PFSK-1 (cell line): ENCODE results near the gene ZNF433.

Experiments used
- FOXP2 ChIP-seq: optimal IDR thresholded peaks from 2 replicates; pipeline ENCODE3; 2011; ENCODE audit warnings: borderline replicate concordance, control low read depth, inconsistent platforms; ENCODE audit not compliant: insufficient read depth; ENCODE audit errors: extremely low read length, extremely low read depth
- POLR2AphosphoS5 ChIP-seq: IDR thresholded peaks from 2 replicates; pipeline ENCODE4 v1.6.1; 2012; ENCODE audit warnings: low read depth, mild to moderate bottlenecking, control low read depth, low read length, moderate library complexity
- SIN3A ChIP-seq: IDR thresholded peaks from 2 replicates; pipeline ENCODE4 v1.6.1; 2012; ENCODE audit warnings: mild to moderate bottlenecking, low read length, moderate library complexity, borderline replicate concordance; ENCODE audit not compliant: insufficient read depth
- TAF1 ChIP-seq: IDR thresholded peaks from 2 replicates; pipeline ENCODE4 v1.6.1; 2012; ENCODE audit warnings: low read length, control low read depth, borderline replicate concordance; ENCODE audit not compliant: insufficient read depth
- TF ChIP-seq, protein P1 (sequence below), 2 experiments: IDR thresholded peaks; 2 replicates each; pipeline versions ENCODE4 v1.6.1 to v1.8.0; 2011 to 2012; ENCODE audit warnings: low read depth in 2 of 2, low read length in 2 of 2, control low read depth in 1 of 2, inconsistent platforms in 1 of 2, mild to moderate bottlenecking in 1 of 2, moderate library complexity in 1 of 2; ENCODE audit not compliant: insufficient read depth in 1 of 2

The ZNF433 gene

DNA sequence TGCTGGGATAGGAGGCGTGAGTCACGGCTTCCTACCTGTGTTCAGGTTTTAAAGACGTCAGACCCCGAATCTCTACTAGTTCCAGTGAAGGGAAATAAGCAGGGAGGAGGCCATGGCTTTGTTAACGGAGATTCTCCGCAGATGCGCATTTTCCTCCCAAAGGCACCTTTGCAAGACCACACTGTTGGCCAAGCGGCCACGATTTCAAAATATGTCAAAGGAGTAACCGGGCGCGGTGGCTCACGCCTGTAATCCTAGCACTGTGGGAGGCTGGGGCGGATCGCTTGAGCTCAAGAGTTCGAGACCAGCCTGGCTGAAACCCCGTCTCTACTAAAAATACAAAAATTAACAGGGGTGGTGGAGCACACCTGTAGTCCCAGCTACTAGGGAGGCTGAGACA is 48.7 kb downstream of the ZNF433 start:
- TF ChIP-seq POLR2AphosphoS5 (no peak), TAF1 (no peak), FOXP2 (no peak), SIN3A (no peak)
- TF ChIP-seq, protein P1, sequence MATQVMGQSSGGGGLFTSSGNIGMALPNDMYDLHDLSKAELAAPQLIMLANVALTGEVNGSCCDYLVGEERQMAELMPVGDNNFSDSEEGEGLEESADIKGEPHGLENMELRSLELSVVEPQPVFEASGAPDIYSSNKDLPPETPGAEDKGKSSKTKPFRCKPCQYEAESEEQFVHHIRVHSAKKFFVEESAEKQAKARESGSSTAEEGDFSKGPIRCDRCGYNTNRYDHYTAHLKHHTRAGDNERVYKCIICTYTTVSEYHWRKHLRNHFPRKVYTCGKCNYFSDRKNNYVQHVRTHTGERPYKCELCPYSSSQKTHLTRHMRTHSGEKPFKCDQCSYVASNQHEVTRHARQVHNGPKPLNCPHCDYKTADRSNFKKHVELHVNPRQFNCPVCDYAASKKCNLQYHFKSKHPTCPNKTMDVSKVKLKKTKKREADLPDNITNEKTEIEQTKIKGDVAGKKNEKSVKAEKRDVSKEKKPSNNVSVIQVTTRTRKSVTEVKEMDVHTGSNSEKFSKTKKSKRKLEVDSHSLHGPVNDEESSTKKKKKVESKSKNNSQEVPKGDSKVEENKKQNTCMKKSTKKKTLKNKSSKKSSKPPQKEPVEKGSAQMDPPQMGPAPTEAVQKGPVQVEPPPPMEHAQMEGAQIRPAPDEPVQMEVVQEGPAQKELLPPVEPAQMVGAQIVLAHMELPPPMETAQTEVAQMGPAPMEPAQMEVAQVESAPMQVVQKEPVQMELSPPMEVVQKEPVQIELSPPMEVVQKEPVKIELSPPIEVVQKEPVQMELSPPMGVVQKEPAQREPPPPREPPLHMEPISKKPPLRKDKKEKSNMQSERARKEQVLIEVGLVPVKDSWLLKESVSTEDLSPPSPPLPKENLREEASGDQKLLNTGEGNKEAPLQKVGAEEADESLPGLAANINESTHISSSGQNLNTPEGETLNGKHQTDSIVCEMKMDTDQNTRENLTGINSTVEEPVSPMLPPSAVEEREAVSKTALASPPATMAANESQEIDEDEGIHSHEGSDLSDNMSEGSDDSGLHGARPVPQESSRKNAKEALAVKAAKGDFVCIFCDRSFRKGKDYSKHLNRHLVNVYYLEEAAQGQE (IDR thresholded peaks at IDR 0.05; ENCODE audit: insufficient read depth in 1 of 2, low read depth in 2 of 2, low read length in 2 of 2): no peak

DNA sequence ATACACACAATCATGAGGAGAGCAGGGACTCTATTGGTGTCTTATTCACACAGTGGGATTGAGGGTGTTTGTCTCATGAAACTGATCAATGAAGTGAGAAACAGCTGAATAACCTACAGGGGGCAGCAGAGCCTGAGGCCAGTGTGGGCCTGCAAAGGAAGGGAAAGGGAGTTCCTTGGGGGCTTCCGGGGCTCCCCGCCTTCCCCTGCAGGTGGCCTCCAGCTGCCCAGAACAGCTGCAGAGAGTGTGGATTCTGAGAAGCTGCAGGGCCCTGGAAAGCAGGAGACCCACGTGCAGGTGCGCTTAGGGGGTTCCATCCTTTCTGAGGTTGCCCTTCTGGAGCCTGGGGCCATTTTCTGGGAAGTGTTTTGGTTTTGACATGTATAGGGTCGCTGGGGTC is 50.5 kb downstream of the ZNF433 start:
- TF ChIP-seq FOXP2 (no peak), TAF1 (no peak), SIN3A (no peak), POLR2AphosphoS5 (no peak)
- TF ChIP-seq, protein P1 (IDR thresholded peaks at IDR 0.05; ENCODE audit: insufficient read depth in 1 of 2, low read depth in 2 of 2, low read length in 2 of 2): no peak

DNA sequence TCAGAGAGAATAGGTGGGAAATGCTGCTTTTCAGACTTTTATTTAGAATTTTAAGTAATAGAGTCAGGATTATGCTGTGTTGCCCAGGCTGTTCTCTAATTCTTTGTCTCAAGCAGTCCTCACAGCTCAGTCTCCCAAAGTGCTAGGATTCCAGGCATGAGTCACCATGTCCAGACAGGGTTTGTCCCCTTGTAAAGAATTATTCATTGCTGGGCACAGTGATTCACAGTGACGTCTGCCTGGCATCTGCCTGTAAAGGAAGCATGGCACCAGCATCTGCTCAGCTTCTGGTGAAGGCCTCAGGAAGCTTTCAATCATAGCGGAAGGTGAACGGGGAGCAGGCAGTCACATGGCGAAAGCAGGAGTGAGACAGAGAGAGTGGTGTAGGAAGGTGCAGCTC is 53.0 kb downstream of the ZNF433 start:
- TF ChIP-seq TAF1: no peak
- TF ChIP-seq SIN3A: no peak
- no peak for TF ChIP-seq FOXP2
- TF ChIP-seq, protein P1 (IDR thresholded peaks at IDR 0.05; ENCODE audit: insufficient read depth in 1 of 2, low read depth in 2 of 2, low read length in 2 of 2): no peak
- no peak for TF ChIP-seq POLR2AphosphoS5

DNA sequence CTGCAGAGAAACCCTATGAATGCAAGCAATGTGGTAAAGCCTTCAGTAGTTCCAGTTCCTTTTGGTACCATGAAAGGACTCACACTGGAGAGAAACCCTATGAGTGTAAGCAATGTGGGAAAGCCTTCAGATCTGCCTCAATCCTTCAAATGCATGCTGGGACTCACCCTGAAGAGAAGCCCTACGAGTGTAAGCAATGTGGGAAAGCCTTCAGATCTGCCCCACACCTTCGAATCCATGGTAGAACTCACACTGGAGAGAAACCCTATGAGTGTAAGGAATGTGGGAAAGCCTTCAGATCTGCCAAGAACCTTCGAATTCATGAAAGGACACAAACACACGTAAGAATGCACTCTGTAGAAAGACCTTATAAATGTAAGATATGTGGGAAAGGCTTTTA is 56.0 kb downstream of the ZNF433 start:
- TF ChIP-seq, protein P1 (IDR thresholded peaks at IDR 0.05; ENCODE audit: insufficient read depth in 1 of 2, low read depth in 2 of 2, low read length in 2 of 2): no peak

DNA sequence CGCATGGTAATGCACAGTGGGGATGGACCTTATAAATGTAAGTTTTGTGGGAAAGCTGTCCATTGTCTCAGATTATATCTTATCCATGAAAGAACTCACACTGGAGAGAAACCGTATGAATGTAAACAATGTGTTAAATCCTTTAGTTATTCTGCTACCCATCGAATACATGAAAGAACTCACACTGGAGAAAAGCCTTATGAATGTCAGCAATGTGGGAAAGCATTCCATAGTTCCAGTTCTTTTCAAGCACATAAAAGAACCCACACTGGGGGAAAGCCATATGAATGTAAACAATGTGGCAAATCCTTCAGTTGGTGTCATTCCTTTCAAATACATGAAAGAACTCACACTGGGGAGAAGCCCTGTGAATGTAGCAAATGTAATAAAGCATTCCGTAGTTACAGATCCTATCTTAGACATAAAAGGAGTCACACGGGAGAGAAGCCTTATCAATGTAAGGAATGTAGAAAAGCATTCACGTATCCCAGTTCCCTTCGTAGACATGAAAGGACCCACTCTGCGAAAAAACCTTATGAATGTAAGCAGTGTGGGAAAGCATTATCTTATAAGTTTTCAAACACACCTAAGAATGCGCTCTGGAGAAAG is 56.9 kb downstream of the ZNF433 start:
- TF ChIP-seq SIN3A (no peak), FOXP2 (no peak)
